PC-3 (cell line): ENCODE results near the gene HOOK1. TPM values are rescaled to one million over a fixed set of nuclear protein-coding genes. Genes with fewer than 3 reads are reported as not detected.

Experiments
- ATAC-seq: fragments of 200-7000 bp; cut with Tn5 transposase; 2 replicates; pipeline ENCODE4 v1.9.1; 2020; ENCODE audit warnings: mild to moderate bottlenecking, moderate library complexity
- BruUV-seq: library from RNA; stranded (reverse); fragments of 400-500 nt; replicated peaks from 2 replicates; lab custom pipeline; 2021; lab: Mats Ljungman, UMichigan
- CTCF ChIA-PET: fragments of 300-600 bp; sonication (Branson Sonifier 250); formaldehyde crosslinking; loops from one replicate; lab custom pipeline; 2022; ENCODE audit warnings: antibody characterized with exemption; lab: Charles Lee
- POLR2A ChIA-PET: fragments of 300-600 bp; sonication (Branson Sonifier 250); formaldehyde crosslinking; loops from one replicate; lab custom pipeline; 2022; ENCODE audit warnings: antibody characterized with exemption; ENCODE audit not compliant: unreplicated experiment; lab: Charles Lee
- DNase-seq: peaks from one replicate; pipeline ENCODE4 v3.0.0-alpha.2; 2015
- H2AFZ ChIP-seq: fragments of 300-600 bp; sonication (generic); 2 replicates; pipeline ENCODE4 v1.6.0; 2016; ENCODE audit warnings: antibody characterized with exemption, low read length
- H3F3A ChIP-seq: fragments of 300-600 bp; sonication (generic); one replicate; pipeline ENCODE4 v1.6.0; 2017; ENCODE audit warnings: antibody characterized with exemption, low read length, control low read depth, mild to moderate bottlenecking; ENCODE audit not compliant: unreplicated experiment
- H3K27ac ChIP-seq: fragments of 300-600 bp; sonication (generic); 2 replicates; pipeline ENCODE4 v1.5.1; 2016; ENCODE audit warnings: mild to moderate bottlenecking, low read length
- H3K27me3 ChIP-seq: fragments of 300-600 bp; sonication (generic); 2 replicates; pipeline ENCODE4 v1.6.1; 2016; ENCODE audit warnings: low read length, mixed read lengths
- H3K36me3 ChIP-seq: fragments of 300-600 bp; sonication (generic); 2 replicates; pipeline ENCODE4 v1.6.1; 2016; ENCODE audit warnings: low read depth, mixed run types, low read length, mixed read lengths
- H3K4me1 ChIP-seq: fragments of 300-600 bp; sonication (generic); 2 replicates; pipeline ENCODE4 v1.5.1; 2016; ENCODE audit warnings: low read length; ENCODE audit not compliant: insufficient read depth
- H3K4me2 ChIP-seq: fragments of 300-600 bp; sonication (generic); 2 replicates; pipeline ENCODE4 v1.6.0; 2016; ENCODE audit warnings: low read length
- H3K4me3 ChIP-seq: fragments of 300-600 bp; sonication (generic); 2 replicates; pipeline ENCODE4 v1.5.1; 2016; ENCODE audit warnings: mild to moderate bottlenecking, low read length, mixed read lengths
- H3K79me2 ChIP-seq: fragments of 300-600 bp; sonication (generic); 2 replicates; pipeline ENCODE4 v1.6.1; 2017; ENCODE audit warnings: low read length, mixed read lengths
- H3K9ac ChIP-seq: fragments of 300-600 bp; sonication (generic); 2 replicates; pipeline ENCODE4 v1.6.0; 2016; ENCODE audit warnings: mild to moderate bottlenecking, low read length
- H3K9me2 ChIP-seq: fragments of 300-600 bp; sonication (generic); replicated peaks from 2 replicates; pipeline ENCODE4 v1.6.1; 2016; ENCODE audit warnings: mixed run types, low read length, mixed read lengths
- H3K9me3 ChIP-seq: fragments of 300-600 bp; sonication (generic); 2 replicates; pipeline ENCODE4 v1.6.1; 2016; ENCODE audit warnings: low read length, mixed read lengths
- H4K20me1 ChIP-seq: fragments of 300-600 bp; sonication (generic); 2 replicates; pipeline ENCODE4 v1.6.1; 2016; ENCODE audit warnings: low read length, mixed read lengths
- CTCF ChIP-seq: fragments of 300-600 bp; sonication (generic); conservative IDR thresholded peaks from 2 replicates; pipeline ENCODE4 v1.5.1; 2017; ENCODE audit warnings: antibody characterized with exemption, low read depth, mild to moderate bottlenecking, low read length
- EZH2 ChIP-seq: fragments of 300-600 bp; sonication (generic); IDR thresholded peaks from one replicate; pipeline ENCODE4 v1.6.1; 2017; ENCODE audit warnings: antibody characterized with exemption, mild to moderate bottlenecking, low read length; ENCODE audit not compliant: unreplicated experiment
- EZH2phosphoT487 ChIP-seq: fragments of 300-600 bp; sonication (generic); IDR thresholded peaks from 2 replicates; pipeline ENCODE4 v1.6.1; 2018; ENCODE audit warnings: mild to moderate bottlenecking, antibody characterized with exemption, low read length, borderline replicate concordance
- intact Hi-C: fragments of 100-400 bp; cut with micrococcal nuclease; formaldehyde crosslinking; loops from 2 replicates; pipeline ENCODE4 v1.9.0; 2023
- total RNA-seq: library from RNA; depleted of rRNA; stranded (reverse); fragments of >200 nt; gene quantifications from 2 replicates; pipeline ENCODE4 v1.2.3, GENCODE V29; 2014

HOOK1 gene
- total RNA-seq, 1 experiment from 2014 or later, result 5.0 TPM

GRCh38 chr1:59845091-59845490, 30.3 kb downstream of the HOOK1 start:
- CTCF ChIA-PET, result no interaction called here
- H3K79me2 ChIP-seq, result no peaks in the 10 kb centered on the region
- H3K27ac ChIP-seq, result no peak overlapping the region
- H3K9me3 ChIP-seq, result no peaks in the 10 kb centered on the region
- BruUV-seq, result no TSS peak
- DNase-seq (no peak), ATAC-seq (no peak)
- H3K9ac ChIP-seq, result no peak overlapping the region
- TF ChIP-seq CTCF (no peak), EZH2phosphoT487 (no peak), EZH2 (no peak)
- H3K4me2 ChIP-seq, result no peak overlapping the region
- H3K36me3 ChIP-seq, result peaks cover 7% of the 10 kb centered on the region; the same call in 1 of the 2 replicates
- no peak overlapping the region for H3K4me3 ChIP-seq
- POLR2A ChIA-PET, result no interaction called here
- H2AFZ ChIP-seq, result no peak overlapping the region
- H3F3A ChIP-seq, result no peaks in the 10 kb centered on the region
- no peaks in the 10 kb centered on the region for H3K27me3 ChIP-seq
- no peaks in the 10 kb centered on the region for H4K20me1 ChIP-seq
- intact Hi-C loops, result no loop called here
- H3K4me1 ChIP-seq, result no peaks in the 10 kb centered on the region
- no peaks in the 10 kb centered on the region for H3K9me2 ChIP-seq

- H3F3A ChIP-seq, result no peaks in the 10 kb centered on the region
- no peaks in the 10 kb centered on the region for H3K4me1 ChIP-seq
- ATAC-seq (no peak), DNase-seq (no peak)
- no TSS peak for BruUV-seq
- intact Hi-C loops, result no loop called here
- ChIA-PET POLR2A (no interaction called here), CTCF (no interaction called here)
- no peak overlapping the region for H3K4me2 ChIP-seq
- no peak for TF ChIP-seq CTCF
- TF ChIP-seq EZH2phosphoT487, result no peak
- no peak for TF ChIP-seq EZH2
- H3K27ac ChIP-seq, result no peak overlapping the region
- H3K4me3 ChIP-seq, result no peak overlapping the region
- no peaks in the 10 kb centered on the region for H3K79me2 ChIP-seq
- no peaks in the 10 kb centered on the region for H4K20me1 ChIP-seq
- H3K27me3 ChIP-seq, result no peaks in the 10 kb centered on the region
- no peaks in the 10 kb centered on the region for H3K9me3 ChIP-seq
- peaks cover 7% of the 10 kb centered on the region; the same call in 1 of the 2 replicates for H3K36me3 ChIP-seq
- no peak overlapping the region for H2AFZ ChIP-seq
- H3K9ac ChIP-seq, result no peak overlapping the region
- no peaks in the 10 kb centered on the region for H3K9me2 ChIP-seq
These were observed 31.6 kb downstream of the HOOK1 start for GRCh38 chr1:59846209-59846894.

- DNase-seq (no peak), ATAC-seq (no peak)
- Histone ChIP-seq H3K4me3 (no peak overlapping the region), H2AFZ (no peak overlapping the region), H3K9me2 (no peaks in the 10 kb centered on the region), H3K27ac (no peak overlapping the region), H3F3A (no peaks in the 10 kb centered on the region), H3K36me3 (peaks cover 4% of the 10 kb centered on the region; the same call in 1 of the 2 replicates), H3K4me2 (no peak overlapping the region), H4K20me1 (no peaks in the 10 kb centered on the region), H3K27me3 (no peaks in the 10 kb centered on the region), H3K9me3 (no peaks in the 10 kb centered on the region), H3K9ac (no peak overlapping the region), H3K4me1 (no peaks in the 10 kb centered on the region), H3K79me2 (no peaks in the 10 kb centered on the region)
- BruUV-seq, result no TSS peak
- TF ChIP-seq EZH2phosphoT487, result no peak
- TF ChIP-seq EZH2, result no peak
- no peak for TF ChIP-seq CTCF
- ChIA-PET CTCF (no interaction called here), POLR2A (no interaction called here)
- intact Hi-C loops, result no loop called here
These were observed 32.1 kb downstream of the HOOK1 start for GRCh38 chr1:59846895-59847282.
